HG03103 (cell line): ENCODE measurements around the gene JAZF1.

Experiments
- ATAC-seq: cut with Tn5 transposase; IDR thresholded peaks from one replicate; pipeline ENCODE4 v1.9.1; 2021; ENCODE audit warnings: low read depth; ENCODE audit not compliant: unreplicated experiment

The JAZF1 gene

GRCh38 chr7:28192786-28193585 lies 12.4 kb upstream of the JAZF1 start:
- ATAC-seq: no peak

- ATAC-seq: no peak
Measured at GRCh38 chr7:28191751-28192150, 11.2 kb upstream of the JAZF1 start.

GRCh38 chr7:28191184-28191583 lies 10.6 kb upstream of the JAZF1 start:
- ATAC-seq: no peak

GRCh38 chr7:28190077-28190710 lies 9.6 kb upstream of the JAZF1 start:
- ATAC-seq: no peak

GRCh38 chr7:28187012-28187411 lies 6.4 kb upstream of the JAZF1 start:
- no peak for ATAC-seq

GRCh38 chr7:28183627-28184026 lies 3.0 kb upstream of the JAZF1 start:
- ATAC-seq: no peak

GRCh38 chr7:28182071-28182471 lies 1.5 kb upstream of the JAZF1 start:
- no peak for ATAC-seq

- no peak for ATAC-seq
Measured at GRCh38 chr7:28181416-28181815, 821 bp upstream of the JAZF1 start.

- ATAC-seq: no peak
Measured at GRCh38 chr7:28180031-28180363, 598 bp downstream of the JAZF1 start.

- ATAC-seq: peak; percentile 69
Measured at GRCh38 chr7:28179120-28180030, 1.2 kb downstream of the JAZF1 start.

GRCh38 chr7:28178599-28178998 lies 2.0 kb downstream of the JAZF1 start:
- ATAC-seq: no peak

GRCh38 chr7:28177836-28178235 lies 2.8 kb downstream of the JAZF1 start:
- ATAC-seq: no peak

GRCh38 chr7:28176645-28177044 lies 4.0 kb downstream of the JAZF1 start:
- ATAC-seq: no peak

- ATAC-seq: no peak
Measured at GRCh38 chr7:28176174-28176573, 4.4 kb downstream of the JAZF1 start.

- ATAC-seq: no peak
Measured at GRCh38 chr7:28174901-28175661, 5.5 kb downstream of the JAZF1 start.

- no peak for ATAC-seq
Measured at GRCh38 chr7:28174442-28174841, 6.2 kb downstream of the JAZF1 start.

GRCh38 chr7:28173531-28173930 lies 7.1 kb downstream of the JAZF1 start:
- ATAC-seq: no peak

- no peak for ATAC-seq
Measured at GRCh38 chr7:28172958-28173357, 7.6 kb downstream of the JAZF1 start.

GRCh38 chr7:28170701-28171100 lies 9.9 kb downstream of the JAZF1 start:
- ATAC-seq: no peak

GRCh38 chr7:28169230-28169629 lies 11.4 kb downstream of the JAZF1 start:
- ATAC-seq: no peak
